HepG2 (cell line): Measurements from ENCODE around the gene ENTPD2. TPM values are rescaled to one million over a fixed set of nuclear protein-coding genes. Genes with fewer than 3 reads are reported as not detected.

ENCODE experiments used
- RAD21 ChIP-seq: fragments of 450-650 bp; formaldehyde crosslinking; IDR thresholded peaks from 2 replicates; pipeline ENCODE4 v1.5.0; 2020; ENCODE audit warnings: mild to moderate bottlenecking
- STAG1 ChIP-seq: sonication (generic); formaldehyde crosslinking; IDR thresholded peaks from 2 replicates; pipeline ENCODE4 v1.4.0; 2020; ENCODE audit warnings: missing genetic modification reagents
- polyA plus RNA-seq, 8 experiments: library from polyadenylated mRNA; depleted of rRNA in 3 of 8; stranded (reverse) in 7 of 8; unstranded in 1 of 8; fragments of >200 nt; fragmentation: Illumina TruSeq in 4 of 8; extraction: Trizol in 4 of 8; gene quantifications; 2 replicates each; pipeline versions ENCODE4 v1.2.1 to v1.2.3, GENCODE V29; 2011 to 2016; ENCODE audit warnings: low read depth in 4 of 8, missing spikeins in 1 of 8, mixed read lengths in 1 of 8; ENCODE audit not compliant: insufficient read depth in 1 of 8
- total RNA-seq, 5 experiments: library from RNA; depleted of rRNA; stranded (reverse); fragments of >200 nt; fragmentation: Illumina TruSeq; extraction: Trizol; gene quantifications; 2 replicates each; pipeline ENCODE4 v1.2.3, GENCODE V29; 2016; ENCODE audit warnings: low read depth in 1 of 5
- TF ChIP-seq, protein P1 (sequence below): sonication (generic); formaldehyde crosslinking; IDR thresholded peaks from 2 replicates; pipeline ENCODE4 v1.5.1; 2020; ENCODE audit warnings: mild to moderate bottlenecking, missing genetic modification reagents, moderate library complexity
- TF ChIP-seq, protein P2 (sequence below): sonication (generic); formaldehyde crosslinking; IDR thresholded peaks from 2 replicates; pipeline ENCODE4 v1.4.0; 2020; ENCODE audit warnings: missing genetic modification reagents
- TF ChIP-seq, protein P3 (sequence below): IDR thresholded peaks from 2 replicates; pipeline ENCODE4 v1.6.1; 2012; ENCODE audit warnings: inconsistent platforms
- TF ChIP-seq, protein P4 (sequence below): sonication (generic); formaldehyde crosslinking; IDR thresholded peaks from 2 replicates; pipeline ENCODE4 v1.5.0; 2020; ENCODE audit warnings: mild to moderate bottlenecking, missing genetic modification reagents, moderate library complexity

ENTPD2 gene
- total and polyA plus RNA-seq, 2 of the 13 experiments (the other 11 are each of a cell fraction or from before 2014, with no cell fraction given), result 0.95 to 3.2 TPM

DNA sequence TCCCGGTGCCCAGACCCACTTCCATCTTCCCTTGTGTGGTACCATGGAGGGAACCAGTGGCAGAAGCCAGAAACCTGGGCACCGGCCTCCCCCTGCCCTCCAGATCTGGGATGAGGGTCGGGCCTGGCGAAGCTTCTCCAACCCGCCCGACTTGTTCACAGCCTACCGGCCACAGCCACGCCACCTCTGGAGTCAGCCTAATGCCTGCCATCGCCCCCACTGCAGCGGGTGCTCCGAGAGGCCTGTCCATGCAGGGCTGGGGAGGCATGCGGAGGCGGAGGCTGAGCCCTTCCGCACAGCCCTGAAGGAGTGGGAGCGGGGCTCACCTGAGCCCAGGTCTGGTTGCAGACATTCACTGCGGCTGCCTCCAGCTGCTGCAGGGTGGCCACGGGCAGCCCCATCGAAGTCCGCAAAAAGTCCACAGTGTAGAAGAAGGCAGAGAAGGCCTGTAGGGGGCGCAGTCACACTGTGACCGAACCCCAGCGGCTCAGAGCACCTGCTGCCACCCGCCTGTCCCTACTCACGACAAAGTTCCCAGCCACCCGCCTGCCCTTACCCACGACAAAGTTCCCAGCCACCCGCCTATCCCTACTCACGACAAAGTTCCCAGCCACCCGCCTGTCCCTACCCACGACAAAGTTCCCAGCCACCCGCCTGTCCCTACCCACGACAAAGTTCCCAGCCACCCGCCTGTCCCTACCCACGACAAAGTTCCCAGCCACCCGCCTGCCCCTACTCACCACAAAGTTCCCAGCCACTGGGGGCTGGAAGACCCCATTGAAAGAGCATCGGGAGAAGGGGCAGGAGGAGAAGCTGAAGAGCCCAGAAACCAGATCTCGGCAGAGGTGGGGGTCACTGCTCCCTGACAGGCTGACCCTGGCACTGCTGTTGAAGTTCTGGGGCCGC is 4.1 kb downstream of the ENTPD2 start (continued):
- TF ChIP-seq, protein P1, sequence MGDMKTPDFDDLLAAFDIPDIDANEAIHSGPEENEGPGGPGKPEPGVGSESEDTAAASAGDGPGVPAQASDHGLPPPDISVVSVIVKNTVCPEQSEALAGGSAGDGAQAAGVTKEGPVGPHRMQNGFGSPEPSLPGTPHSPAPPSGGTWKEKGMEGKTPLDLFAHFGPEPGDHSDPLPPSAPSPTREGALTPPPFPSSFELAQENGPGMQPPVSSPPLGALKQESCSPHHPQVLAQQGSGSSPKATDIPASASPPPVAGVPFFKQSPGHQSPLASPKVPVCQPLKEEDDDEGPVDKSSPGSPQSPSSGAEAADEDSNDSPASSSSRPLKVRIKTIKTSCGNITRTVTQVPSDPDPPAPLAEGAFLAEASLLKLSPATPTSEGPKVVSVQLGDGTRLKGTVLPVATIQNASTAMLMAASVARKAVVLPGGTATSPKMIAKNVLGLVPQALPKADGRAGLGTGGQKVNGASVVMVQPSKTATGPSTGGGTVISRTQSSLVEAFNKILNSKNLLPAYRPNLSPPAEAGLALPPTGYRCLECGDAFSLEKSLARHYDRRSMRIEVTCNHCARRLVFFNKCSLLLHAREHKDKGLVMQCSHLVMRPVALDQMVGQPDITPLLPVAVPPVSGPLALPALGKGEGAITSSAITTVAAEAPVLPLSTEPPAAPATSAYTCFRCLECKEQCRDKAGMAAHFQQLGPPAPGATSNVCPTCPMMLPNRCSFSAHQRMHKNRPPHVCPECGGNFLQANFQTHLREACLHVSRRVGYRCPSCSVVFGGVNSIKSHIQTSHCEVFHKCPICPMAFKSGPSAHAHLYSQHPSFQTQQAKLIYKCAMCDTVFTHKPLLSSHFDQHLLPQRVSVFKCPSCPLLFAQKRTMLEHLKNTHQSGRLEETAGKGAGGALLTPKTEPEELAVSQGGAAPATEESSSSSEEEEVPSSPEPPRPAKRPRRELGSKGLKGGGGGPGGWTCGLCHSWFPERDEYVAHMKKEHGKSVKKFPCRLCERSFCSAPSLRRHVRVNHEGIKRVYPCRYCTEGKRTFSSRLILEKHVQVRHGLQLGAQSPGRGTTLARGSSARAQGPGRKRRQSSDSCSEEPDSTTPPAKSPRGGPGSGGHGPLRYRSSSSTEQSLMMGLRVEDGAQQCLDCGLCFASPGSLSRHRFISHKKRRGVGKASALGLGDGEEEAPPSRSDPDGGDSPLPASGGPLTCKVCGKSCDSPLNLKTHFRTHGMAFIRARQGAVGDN (CRISPR knock-in tag), result peak; percentile 41
- TF ChIP-seq, protein P2, sequence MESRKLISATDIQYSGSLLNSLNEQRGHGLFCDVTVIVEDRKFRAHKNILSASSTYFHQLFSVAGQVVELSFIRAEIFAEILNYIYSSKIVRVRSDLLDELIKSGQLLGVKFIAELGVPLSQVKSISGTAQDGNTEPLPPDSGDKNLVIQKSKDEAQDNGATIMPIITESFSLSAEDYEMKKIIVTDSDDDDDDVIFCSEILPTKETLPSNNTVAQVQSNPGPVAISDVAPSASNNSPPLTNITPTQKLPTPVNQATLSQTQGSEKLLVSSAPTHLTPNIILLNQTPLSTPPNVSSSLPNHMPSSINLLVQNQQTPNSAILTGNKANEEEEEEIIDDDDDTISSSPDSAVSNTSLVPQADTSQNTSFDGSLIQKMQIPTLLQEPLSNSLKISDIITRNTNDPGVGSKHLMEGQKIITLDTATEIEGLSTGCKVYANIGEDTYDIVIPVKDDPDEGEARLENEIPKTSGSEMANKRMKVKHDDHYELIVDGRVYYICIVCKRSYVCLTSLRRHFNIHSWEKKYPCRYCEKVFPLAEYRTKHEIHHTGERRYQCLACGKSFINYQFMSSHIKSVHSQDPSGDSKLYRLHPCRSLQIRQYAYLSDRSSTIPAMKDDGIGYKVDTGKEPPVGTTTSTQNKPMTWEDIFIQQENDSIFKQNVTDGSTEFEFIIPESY (CRISPR knock-in tag), result peak; percentile 92
- peak; percentile 67 for TF ChIP-seq RAD21
- TF ChIP-seq, protein P3, sequence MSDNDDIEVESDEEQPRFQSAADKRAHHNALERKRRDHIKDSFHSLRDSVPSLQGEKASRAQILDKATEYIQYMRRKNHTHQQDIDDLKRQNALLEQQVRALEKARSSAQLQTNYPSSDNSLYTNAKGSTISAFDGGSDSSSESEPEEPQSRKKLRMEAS, result peak; percentile 13; the same call in 1 of the 2 replicates
- peak; percentile 68 for TF ChIP-seq STAG1
- TF ChIP-seq, protein P4, sequence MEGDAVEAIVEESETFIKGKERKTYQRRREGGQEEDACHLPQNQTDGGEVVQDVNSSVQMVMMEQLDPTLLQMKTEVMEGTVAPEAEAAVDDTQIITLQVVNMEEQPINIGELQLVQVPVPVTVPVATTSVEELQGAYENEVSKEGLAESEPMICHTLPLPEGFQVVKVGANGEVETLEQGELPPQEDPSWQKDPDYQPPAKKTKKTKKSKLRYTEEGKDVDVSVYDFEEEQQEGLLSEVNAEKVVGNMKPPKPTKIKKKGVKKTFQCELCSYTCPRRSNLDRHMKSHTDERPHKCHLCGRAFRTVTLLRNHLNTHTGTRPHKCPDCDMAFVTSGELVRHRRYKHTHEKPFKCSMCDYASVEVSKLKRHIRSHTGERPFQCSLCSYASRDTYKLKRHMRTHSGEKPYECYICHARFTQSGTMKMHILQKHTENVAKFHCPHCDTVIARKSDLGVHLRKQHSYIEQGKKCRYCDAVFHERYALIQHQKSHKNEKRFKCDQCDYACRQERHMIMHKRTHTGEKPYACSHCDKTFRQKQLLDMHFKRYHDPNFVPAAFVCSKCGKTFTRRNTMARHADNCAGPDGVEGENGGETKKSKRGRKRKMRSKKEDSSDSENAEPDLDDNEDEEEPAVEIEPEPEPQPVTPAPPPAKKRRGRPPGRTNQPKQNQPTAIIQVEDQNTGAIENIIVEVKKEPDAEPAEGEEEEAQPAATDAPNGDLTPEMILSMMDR, result peak; percentile 81
